Head of caudate nucleus (tissue), 42 donors: ENCODE results near the gene GATB.

Experiments
- DNase-seq, 42 donors: peaks; one replicate each; pipeline versions ENCODE4 v3.0.0 to v3.0.0-alpha.2; 2020 to 2021; ENCODE audit warnings: mixed read lengths in 7 of 42
- intact Hi-C: fragments of 100-400 bp; cut with DNase I; formaldehyde crosslinking; loops from one replicate; pipeline ENCODE4 v1.15.0; 2022

The GATB gene

DNA sequence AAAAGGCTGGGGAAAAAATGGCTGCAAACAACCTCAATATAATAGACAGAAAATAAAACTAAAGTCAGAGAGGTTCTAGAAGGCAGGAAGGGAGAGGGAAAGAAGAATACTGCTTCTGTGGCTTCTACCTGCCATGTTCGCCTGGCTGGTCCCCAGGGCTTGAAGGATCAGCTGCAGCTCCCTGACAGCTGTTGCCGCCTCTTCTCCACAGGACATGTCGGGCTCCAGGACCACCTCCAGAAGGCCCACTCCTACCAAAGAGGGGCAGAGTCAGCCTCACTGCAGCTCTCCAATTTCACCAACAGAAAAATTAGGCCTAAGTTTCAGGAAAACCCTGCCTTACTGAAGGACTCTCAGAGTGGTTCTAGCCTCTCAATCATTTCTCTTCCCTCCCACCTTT is 44.9 kb downstream of the GATB start:
- intact Hi-C loops: loop anchor here (5.0 kb wide), 2 partner anchors 46 to 306 kb away; partner anchors contain the start of gene GATB
- DNase-seq: no peak

DNA sequence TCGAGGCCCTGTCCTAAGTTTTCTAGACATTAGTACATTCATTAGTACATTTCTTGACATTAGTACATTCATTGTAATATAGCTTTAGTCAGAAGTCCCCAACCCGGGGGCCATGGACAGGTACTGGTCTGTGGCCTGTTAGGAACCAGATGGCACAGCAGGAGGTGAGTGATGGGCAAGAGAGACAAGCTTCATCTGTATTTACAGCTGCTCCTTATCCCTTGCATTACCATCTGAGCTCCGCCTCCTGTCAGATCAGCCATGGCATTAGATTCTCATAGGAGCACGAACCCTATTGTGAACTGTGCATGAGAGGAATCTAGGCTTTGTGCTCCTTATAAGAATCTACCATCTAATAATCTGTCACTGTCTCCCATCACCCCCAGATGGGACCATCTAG is 48.0 kb downstream of the GATB start:
- intact Hi-C loops: no loop called here
- peak in 1 of 42 donors; percentile 20 for DNase-seq

DNA sequence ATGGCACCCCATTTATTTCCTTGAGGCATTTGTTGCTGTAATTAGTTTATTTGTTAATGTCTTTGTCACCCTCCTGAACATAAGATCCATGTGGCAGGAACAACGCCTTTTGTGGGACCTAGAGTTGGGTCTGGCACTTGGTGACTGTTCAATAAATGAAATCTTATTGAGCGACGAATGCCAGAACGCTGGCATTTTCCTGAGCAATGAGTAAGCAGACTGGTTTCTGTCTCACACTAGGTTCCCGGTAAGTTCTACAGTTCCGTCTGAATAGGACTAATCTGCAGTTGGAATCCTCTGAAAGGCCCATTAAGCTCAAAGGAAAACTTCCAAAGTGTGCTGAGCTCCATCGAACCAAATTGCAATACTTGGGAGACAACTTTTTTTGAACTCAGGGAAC is 49.2 kb downstream of the GATB start:
- DNase-seq: peak in 2 of 42 donors; percentile 15 to 67
- intact Hi-C loops: no loop called here

DNA sequence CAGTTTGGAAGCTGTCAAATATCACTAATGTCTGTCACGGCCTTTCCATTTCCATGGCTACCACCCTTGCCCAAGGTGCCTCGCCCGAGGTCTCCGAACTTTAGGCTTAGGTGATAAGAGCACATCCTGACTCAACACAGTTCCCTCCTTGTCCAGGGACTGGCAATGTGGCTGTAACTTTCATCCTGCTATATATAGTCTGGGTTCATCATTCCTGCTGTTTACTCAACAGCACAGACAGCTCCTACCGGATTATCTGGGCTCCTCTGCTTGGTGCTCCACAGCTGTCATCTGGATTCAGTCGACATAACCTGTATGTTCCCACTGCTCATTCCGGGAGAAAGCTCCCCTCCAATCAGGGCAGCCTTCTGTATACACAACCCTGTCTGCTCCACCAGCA is 51.2 kb downstream of the GATB start:
- intact Hi-C loops: no loop called here
- DNase-seq: peak in 1 of 42 donors; percentile 11

DNA sequence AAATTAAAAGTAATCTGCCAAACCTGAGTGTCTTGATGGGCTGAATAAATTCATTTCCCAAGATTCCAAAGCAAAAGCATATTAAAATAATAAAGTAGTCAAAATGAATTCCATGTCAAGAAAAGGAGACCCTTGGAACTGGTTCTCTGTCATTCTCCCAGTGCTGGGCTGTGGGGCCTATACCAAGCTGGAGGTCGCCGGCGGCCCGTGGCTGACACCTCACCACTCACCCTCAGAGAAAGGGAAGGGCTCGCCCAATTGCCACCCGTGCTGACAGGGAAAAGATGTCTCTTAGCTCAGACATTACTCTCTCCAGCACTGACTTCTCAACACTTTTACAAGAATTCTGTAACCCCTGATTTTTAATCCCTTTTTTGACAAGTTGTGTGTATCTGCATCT is 51.7 kb downstream of the GATB start:
- peak in 1 of 42 donors; percentile 26 for DNase-seq
- intact Hi-C loops: no loop called here

DNA sequence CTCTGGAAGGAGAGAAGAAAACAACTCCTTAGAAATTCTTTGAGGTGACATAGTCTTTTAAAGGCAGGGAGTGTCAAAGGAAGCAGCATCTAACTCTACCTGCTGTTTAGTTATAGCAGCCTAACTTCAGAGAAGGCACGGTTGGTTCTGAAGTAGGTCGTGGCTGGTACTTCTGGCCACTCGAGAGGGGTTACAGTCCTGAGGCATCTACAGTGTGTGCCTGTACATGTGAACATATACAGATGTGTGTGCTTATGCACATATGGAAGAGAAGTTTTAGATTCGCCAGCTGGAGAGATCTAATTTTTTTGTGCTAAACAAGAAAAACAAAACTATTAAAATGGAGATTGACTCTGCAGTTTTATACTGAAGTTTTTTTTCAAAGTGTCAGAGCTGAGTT is 52.7 kb downstream of the GATB start:
- DNase-seq: peak in 1 of 42 donors; percentile 4
- intact Hi-C loops: no loop called here

DNA sequence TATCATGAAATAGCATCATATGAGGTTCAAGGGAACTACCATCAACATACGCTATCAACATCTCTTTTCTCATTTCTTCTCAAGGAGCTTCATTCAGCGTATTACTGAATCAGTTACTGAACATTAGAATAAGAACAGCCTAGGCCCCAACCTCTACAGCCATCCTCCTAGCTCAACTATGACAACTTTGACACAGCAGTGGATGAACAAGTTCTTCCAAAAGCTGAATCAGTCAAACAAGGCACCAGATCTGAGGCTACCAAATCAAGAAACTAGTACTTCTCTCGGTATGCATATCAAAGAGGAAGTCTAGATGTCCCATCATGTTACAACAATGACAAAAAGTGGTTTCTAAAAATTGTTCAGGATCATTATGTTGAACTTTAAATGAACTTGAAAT is 57.4 kb downstream of the GATB start:
- DNase-seq: no peak
- intact Hi-C loops: no loop called here

DNA sequence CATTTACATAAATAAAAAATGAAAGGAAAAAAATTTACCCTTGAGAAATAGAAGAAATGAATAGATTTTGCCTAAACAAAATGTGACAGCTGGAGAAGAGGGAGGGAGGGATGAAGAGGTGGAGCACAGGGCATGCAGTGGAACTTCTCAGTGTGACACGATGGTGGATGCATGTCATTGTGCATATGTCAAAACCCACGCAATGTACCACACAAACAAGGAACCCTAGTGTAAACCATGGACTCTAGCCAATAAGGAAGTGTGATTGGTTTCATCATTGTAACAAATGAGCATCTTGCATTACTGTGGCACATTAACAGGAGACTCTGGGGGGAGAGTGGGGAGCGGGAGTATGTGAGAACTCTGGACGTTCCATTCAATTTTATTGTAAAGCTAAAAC is 58.6 kb downstream of the GATB start:
- no peak for DNase-seq
- intact Hi-C loops: no loop called here

DNA sequence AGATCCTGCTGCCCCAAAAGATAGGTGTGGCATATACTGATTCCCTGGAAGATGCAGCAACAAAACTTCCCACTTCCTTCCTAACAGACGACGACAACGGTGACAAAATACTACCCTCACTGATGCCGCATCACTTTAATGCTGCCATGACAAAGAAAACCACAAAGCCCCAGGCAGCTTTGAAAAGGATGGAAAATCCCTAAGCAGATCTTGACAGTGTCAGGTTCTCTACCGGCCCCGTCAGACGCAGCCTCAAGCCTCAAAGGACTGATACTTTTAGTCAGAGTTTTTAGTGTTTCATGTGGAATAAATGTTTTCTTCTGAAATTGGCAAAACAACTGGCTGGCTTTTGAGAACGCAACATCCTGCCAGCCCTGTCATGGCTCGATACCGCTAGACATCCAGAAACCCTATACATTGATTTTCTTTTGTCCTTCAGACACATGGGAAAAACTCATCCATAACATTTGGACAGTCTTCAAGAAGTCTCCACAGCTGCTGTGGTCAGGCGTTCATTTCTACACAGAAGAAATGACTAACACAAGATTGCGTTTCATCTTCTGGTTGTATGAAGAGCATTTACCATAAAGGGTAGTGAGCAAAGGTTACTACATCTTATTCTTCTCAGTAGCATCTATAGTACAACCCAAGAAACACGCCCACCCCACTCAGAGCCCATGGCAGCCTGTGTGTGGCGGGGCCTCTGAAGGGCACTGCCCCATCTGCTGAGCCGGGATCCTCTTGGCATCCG is 60.1 kb downstream of the GATB start:
- no peak for DNase-seq
- intact Hi-C loops: no loop called here

DNA sequence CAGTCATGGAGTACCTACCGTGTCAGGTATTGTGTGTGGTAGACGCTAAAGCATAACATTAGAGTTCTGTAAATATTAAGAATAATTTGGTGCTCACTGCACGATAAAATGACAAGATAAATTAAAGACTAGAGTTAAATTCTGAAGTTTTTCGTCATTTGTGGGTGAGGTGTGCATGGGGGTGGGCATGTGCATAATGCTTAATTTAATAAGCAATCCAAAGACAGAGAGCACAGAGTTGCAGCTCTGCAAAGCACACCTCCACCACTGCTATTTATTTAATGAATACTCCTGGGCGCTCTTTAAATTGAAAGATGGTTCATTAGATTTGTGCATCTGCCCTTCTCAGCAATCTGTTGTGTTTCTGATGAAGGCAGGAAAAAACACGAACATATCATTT is 62.6 kb downstream of the GATB start:
- intact Hi-C loops: no loop called here
- DNase-seq: peak in 5 of 42 donors; percentile 22 to 70 (median 49)

DNA sequence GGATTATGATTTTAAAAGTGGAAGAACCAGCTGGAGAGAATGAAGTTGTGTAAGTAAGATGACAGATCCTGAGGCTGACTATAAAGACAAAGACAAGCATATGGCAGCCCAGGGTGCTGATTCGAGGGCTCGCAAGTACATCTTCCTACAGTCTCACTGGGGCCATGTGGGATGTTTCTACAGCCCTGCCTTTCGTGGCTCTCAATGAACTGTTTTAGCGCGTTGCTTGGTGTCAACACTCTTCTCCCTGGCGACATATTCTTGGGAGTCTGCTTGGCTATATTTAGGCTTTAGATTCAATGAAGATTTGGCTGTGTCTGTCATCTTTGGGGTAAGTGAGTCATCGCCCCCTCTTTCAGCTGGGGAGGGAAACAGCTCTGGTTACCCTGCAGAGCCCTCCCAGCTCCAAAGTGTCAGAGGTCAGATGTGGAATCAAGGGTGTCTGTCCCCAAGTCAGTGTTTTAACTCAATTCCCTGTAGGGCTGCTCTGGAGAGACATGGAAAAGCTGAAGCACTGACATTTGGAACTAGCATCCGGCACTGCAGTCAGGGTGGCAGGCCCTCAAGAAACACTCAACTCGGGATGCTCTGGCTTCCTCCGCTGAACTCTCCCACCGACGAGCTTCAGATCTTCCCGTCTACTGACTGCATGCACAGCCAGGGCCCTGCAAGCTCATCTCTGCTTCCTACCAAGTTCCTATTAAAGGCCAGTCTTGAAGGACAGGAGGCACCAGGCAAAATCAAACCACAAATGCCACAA is 65.7 kb downstream of the GATB start:
- intact Hi-C loops: no loop called here
- peak in 1 of 42 donors; percentile 40 for DNase-seq

DNA sequence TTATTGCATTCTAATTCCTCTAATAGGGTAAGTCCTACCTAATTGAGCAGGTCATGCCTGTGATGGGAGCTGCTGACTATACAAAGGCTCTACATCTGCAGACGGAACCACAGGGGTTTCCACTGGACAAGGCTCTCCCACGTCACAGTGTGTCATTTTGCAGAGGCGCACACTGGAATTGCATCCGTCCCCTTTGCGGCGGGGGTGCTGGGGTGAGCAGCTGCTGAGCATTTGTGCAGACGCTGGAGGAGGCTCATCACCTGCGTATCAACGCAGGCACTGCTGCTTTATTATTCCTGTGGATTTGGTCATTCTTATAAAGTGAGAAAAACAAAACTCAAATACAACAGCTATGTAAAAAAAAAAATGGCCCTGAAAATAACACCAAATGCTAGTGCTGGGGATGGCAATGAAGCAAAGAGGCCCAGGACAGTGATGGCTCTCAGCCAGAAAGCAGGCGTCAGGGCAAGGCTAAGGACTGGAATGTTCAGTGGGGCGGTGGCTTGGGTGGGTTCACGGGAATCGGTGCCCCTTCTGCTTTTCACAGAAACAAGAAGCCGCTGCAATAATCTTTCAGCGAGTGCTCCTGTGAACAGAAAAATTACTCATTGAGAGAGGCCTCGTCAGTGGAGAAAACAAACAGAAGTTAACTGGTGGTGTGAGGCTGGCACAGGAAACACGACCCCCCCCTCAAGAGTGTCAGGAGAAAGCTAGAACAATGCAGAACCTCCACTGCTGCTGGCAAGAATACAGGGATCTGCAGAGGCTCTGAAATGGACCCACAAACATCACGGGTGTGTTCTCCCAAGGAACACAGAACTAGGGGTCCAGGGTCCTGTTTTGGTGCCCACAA is 67.8 kb downstream of the GATB start:
- intact Hi-C loops: no loop called here
- DNase-seq: peak in 1 of 42 donors; percentile 28

DNA sequence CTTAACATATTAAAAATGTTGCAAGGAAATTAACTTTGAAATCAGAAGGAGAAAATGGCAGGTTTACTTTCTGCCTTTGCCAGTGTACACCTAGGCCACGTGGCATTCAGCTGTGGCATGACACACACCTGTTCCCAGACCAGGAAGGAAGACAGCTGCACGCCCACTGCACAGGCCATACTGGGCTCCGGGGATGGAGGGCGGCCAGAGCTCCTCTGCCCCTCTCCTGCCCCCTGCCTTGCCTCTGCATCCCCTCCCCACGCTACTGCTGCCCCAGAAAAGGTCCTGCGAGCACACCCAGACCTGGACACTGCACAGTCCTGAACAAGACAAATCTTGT is 68.4 kb downstream of the GATB start:
- intact Hi-C loops: no loop called here
- DNase-seq: no peak

DNA sequence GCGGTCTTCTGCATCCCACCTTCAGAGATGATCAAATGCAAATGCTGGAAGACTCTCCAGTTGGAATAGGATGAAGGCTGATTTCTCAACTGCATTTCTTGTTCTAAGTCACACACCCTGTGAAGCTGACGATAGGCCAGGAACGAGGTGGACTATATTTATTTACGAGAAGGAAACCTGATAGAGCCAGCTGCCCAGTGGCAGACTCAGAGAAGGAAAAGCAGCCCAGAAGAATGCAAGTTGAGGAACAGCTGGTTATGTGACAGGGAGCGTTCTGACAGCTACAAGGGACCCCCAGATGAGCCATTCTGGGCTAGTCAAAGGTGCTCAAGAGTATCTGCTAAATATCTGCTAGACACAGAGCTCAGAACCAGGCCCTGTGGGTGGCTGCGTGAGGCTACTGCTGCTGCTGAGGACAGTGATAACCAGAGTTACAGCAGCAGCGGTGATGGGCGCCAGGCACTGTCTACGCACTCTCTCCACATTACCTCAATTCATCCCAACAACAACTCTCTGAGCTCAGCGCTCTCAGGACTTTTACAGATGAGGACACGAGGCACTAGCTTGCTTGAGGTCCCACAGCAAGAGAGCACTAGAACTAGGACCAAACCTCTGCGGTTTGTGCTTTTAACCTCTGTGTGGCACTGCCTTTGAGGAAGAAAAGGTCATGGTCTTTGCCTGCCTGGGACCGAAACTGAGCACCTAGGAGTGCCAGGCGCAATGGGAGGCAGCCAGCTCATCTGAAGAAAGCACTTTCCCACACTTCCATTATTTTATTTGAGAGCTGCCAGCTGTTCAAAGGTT is 69.0 kb downstream of the GATB start:
- intact Hi-C loops: no loop called here
- DNase-seq: no peak

DNA sequence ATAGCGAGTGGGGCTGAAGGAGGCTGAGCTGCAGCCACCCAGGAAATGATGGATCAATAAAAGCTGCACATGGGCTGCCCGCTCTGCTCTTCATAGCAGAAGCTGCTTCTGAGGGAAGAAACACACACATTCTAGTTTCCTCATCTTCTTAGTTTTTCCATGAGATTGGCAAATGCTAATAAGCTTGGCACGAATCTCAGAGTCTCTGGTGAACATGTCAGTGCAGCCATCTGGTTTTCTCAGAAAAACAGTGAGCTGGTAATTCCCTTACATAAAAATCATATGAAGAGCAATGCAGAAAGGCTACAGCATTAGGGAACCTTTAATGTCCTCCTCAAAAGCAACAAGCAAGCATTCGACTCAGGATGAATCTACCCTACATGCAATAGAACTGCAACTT is 69.9 kb downstream of the GATB start:
- DNase-seq: no peak
- intact Hi-C loops: no loop called here

DNA sequence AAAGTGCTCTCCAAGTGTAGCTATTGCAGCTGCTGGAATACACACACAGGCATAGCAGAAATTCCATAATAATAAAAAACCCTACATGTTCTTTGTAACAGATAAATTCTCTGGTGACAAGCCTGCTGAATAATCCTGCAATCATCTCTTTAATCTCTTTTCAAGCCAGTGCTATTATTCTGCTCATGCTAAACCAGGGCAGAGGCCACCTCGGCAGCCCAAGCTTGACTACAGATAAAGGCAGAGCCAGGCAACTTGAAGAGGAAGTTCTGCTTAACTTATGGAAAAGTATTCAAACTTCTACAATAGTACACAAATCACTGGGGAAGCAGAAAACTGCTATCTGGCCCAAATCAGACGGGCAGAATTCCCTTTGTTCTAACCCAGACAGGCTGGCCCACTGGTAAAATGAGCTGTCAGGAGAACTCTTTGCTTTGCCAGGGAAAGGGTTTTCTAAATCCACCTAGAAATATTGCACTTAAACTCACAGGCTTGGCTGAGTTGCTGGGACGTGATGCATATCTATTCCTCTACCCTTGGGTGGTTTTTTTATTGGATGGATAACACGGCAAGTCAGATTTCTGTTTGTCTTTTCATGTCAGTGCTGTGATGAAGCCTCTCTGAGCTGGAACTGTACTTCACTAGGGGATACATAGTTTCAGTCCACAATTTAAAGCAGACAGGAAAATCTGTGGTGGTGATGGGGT is 70.5 kb downstream of the GATB start:
- DNase-seq: no peak
- intact Hi-C loops: no loop called here

DNA sequence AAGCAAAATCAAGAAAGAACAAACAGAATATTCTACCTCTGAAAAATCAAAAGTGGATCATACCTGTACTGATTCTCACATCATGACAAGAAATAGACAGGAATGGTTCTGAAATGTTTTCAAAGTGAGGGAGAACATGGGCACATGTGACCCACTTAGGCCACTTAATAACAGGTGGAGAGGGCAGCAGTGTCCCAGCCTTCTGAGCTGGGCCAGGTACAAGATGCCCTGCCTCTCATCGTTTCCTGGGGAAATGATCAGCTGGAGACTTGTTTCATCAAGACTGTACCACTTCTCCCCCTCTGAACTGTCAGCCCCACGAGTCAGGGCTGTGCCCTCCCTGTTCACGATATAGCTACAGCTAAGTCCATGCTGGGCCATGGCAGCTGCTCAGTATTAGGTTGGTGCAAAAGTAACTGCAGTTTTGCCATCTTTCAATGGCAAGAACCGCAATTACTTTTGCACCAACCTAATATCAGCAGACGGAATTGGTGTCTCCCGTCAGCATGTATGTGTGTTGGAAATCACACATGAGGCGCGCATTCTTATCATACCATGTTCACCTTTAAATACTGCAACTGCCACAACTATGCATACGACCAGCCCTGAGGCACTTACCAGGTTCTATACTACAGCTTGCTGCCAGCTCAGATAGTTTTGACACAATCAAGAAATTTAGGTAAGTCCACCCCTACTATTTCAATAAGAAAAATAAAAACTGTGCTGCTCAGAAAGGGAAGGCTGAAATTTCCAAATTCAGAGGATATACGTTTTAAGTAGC is 71.4 kb downstream of the GATB start:
- intact Hi-C loops: no loop called here
- DNase-seq: no peak

DNA sequence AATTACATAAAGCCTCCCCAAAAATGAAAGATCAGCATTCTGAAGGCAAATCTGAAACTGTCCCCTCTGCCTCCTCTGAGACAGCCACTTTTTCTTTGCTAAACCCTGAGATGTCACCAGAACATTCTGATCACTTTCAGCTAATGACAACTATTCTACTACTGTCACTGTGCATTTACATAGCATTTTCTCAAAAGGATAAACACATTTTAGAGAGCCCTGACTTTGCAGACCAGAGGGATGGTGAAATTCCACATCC is 72.1 kb downstream of the GATB start:
- intact Hi-C loops: no loop called here

More for the DNA sequence above, 72.1 kb downstream of the GATB start:
- peak in 2 of 42 donors; percentile 14 to 29 for DNase-seq
